Head of caudate nucleus (tissue), 42 donors: ENCODE results near the gene COPB2.
"Not testable (repeated sequence)": the region's sequence is repeated elsewhere in the genome, so short reads cannot be mapped to it uniquely, and the experiment has no call there.

Experiments
- DNase-seq, 42 donors: peaks; one replicate each; pipeline versions ENCODE4 v3.0.0 to v3.0.0-alpha.2; 2020 to 2021; ENCODE audit warnings: mixed read lengths in 7 of 42
- intact Hi-C: fragments of 100-400 bp; cut with DNase I; formaldehyde crosslinking; loops from one replicate; pipeline ENCODE4 v1.15.0; 2022

The COPB2 gene

DNA sequence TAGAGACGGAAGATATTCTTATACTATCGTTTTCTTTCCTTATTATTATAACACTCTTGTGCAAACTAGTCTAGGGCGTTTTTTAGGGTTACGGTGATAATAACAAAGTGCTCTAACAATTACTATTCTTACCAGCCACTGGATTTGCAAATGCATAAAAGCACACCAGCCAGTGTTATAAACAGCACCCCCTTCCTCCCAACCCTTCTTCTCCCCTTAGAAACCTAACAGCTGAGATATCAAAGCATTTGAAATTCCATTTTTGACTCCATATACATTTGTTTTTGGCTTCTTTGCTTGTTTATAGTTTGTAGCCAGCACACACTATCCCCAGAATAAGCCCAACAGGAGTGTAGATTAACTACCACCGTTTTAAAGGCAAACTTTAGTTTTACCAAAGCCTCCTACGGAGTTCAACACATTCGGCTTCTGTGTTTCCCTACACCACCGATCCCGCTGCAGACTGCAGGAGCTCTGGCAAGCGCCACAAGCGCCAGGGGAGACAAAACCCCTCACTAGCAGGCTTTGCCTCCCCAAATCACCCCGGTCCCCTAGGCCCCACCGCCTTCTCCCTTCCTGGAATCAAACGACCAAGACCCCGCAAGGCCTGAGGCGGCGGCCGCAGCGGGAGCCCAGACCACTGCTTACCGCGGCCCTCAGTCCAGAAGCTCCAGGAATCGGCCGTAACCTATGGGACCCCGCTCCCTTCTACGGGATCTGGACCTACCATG, 461 bp downstream of the COPB2 start:
- peak in 13 of 42 donors; percentile 12 to 60 (median 30) for DNase-seq
- intact Hi-C loops = no loop called here

DNA sequence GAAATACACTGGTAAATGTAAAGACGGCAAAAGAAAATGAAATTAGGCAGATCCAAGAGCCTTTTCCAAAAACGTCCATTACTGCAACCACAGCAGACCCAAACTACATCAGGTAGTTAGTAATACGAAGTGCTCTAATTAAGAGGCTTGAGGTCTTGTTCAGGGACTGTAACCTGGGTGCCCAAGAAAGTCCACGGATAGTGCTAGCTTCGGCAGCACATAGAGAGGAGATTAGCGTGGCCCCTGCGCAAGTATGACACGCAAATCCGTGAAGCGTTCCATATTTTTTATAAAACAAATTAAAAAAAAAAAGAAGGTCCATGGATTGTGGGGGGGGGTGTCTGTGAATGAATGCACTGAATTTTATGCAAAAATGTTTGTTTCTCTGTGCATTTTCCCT, 1.4 kb downstream of the COPB2 start:
- DNase-seq = no peak
- intact Hi-C loops = no loop called here

DNA sequence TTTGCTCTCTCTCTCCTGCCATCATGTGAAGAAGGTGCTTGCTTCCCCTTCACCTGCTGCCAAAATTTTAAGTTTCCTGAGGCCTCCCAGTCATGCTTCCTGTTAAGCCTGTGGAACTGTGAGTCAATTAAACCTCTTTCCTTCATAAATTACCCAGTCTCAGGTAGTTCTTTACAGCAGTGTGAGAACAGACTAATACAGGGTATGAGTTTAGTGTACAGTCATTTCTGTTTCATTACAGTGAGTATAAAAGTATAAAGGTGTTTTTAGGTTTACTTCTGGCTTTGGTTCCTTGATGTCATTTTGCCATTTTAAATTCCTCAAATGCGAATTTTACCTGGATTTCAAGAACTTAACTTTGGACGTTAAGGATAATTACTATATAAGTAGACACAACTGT, 7.2 kb downstream of the COPB2 start:
- DNase-seq, intact Hi-C loops: not testable (repeated sequence)

DNA sequence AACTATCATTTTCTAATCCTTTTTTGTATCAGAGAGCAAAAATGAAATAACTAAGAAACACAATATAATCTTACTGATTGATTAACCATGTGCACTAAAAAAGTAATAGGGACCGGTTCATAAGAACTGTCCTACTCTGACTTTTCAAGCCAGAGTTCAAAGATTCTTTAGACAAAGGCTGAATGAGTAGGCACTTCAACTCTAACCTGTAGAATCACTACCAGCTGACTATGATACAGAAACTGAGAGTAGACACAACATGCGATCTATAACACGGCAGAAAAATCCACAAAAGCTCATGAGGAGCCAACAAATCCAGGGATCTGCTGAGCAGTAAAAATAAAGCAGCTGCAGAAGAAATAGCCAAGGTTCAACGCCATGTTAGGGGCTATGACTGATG, 8.9 kb downstream of the COPB2 start:
- intact Hi-C loops = no loop called here
- DNase-seq = no peak

DNA sequence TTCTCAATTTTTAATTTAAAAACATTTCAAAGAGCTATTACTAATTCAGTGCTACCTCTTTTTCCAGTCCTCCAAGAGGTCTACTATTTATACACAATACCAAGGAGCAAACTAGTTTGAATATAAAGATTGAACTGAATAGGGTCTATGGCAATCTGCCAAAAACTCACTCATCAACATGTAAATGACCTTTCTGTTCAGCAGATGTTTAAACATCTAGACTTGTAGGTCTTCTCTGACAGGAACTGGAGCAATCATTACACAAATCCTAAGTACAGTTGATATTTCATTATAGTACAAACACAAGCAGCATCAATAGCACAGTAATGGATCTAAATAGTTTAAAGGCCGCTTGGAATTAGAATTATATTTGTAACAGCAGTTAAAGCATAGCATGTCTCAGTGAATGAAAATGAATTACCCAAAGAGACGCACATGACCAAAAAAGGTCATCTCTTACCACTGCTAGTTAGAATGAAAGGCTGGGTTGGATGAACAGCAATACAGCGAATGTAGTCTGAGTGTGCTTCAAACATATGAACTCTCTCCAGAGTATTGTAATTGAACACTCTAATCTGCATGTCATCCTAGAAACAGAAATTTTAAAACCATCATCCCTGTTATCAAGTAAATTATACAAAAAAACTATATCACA, 10.7 kb downstream of the COPB2 start:
- intact Hi-C loops = no loop called here
- DNase-seq = no peak

DNA sequence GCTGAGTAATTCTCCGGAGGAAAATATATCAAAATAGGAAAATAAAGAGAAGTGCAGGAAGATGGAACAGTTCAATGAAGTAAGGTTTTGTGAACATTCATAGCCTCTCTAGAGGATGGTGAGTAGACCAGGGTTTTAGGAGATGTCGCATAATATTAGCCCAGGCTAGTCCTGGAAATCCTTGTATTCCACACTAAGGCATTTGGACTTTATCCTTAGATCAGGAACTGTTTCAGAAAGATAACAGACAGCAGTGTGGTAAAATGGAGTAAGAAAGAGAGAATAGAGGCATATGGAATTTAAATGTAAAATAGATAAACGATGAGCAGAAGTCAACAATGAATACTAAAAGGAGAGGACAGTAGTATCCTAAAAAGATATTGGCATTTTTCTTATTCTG, 12.1 kb downstream of the COPB2 start:
- no peak for DNase-seq
- intact Hi-C loops = no loop called here

DNA sequence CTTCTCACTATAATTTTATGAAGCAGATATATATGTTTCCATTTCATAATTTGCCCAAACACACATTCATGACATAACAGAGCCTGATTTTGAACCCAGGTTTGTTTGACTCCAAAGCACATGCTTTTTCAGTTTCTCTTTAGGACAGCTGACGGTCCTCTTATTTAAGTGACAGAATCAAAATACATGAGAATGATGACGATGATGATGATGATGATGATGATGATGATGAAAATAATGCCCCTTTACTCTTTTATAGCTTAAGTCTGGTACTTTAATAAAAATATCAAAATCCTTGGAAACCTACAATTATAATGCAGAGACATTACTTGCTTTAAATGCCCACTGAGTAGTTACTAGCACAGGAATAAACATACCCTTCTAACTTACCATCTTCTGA, 15.3 kb downstream of the COPB2 start:
- DNase-seq = no peak

DNA sequence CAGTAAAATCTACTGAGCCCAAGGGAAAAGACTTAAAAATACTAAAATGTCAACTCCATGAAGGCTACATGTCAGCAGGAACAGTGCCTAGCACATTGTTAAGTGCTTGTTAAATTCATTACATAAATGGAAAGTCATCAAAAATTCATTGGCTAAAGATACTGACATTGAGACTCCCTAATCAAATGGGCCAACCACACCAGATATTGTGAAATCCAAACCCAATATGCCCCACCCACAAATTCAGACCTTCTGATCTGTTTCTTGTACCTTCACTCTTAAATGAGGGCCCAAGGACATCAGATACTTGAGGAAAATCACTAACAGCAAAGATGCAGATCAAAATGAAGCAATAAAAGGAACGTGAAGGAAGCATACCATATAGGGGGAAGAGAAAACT, 24.9 kb downstream of the COPB2 start:
- intact Hi-C loops = no loop called here
- no peak for DNase-seq

More for the DNA sequence above, 15.3 kb downstream of the COPB2 start:
- intact Hi-C loops = no loop called here

DNA sequence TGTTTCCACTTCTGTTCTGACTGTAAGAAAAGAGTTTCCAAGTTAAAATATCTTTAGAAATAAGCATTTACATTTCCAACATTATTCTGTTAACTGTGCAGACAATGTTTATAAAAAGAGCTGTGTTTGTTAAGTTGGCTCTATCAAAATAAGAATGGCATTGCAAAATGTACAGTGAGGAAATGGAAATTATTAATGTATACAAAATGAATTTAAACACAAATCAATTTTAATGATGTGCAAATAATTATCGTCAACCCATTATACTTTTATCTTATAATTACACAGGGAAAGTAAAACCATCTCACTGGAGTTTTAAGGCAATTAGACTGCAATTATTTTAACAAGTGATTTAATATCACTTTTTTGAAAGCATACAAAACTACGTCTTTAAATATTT, 28.2 kb downstream of the COPB2 start:
- intact Hi-C loops = no loop called here
- DNase-seq = no peak

DNA sequence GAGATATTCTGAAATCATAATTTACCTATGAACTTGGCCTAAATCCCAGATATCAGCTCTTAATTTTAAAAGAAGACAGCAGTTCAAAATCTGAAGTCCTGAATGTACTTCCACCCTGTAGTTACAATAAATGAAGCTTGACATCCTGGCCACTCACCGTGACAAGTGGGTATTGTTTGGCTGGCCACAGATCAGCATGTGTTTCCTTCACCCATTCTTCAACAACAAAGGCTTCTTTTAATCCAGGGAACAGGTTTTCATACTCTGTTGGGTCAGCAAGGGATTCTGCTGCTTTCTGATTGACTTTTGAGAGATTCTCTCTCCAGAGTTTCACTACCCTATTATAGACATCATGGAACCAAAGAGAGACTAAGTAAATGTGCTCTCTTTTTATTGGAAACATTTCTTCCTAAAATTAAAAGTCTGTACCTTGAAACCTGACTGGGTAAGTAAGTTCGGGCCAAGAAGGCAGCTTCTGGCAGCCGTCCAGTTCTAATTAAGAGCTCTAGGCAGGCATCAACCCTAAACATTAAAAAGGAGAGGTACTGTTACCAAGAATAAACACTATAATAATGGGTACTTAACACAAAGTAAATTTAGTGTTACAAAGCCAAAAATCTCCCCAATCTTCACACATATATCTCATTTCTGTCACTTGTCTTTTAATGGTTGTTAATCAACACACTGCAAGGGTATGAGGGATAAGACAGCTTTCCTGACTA, 30.4 kb downstream of the COPB2 start:
- intact Hi-C loops = no loop called here
- DNase-seq = peak in 4 of 42 donors; percentile 13 to 57 (median 32)

DNA sequence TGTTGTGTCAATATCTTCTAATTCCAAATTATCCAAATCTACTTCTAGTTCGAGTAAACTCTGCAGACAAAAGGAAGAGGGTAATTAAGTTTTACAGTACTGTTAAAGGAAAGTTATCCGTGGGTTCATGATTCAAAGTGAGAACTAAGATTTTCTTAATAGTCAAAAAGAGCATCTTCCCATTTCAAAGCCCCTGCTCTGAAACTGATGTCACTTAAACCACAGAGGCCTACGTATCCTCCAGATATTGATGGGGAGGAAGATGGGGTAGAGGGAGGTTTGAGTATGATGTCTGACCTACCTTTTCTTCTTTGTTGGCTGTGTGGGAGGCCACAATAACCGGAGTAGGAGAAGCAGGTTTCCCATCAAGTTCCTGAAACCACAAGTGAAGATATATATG, 31.5 kb downstream of the COPB2 start:
- intact Hi-C loops = no loop called here
- DNase-seq = peak in 2 of 42 donors; percentile 8 to 13

DNA sequence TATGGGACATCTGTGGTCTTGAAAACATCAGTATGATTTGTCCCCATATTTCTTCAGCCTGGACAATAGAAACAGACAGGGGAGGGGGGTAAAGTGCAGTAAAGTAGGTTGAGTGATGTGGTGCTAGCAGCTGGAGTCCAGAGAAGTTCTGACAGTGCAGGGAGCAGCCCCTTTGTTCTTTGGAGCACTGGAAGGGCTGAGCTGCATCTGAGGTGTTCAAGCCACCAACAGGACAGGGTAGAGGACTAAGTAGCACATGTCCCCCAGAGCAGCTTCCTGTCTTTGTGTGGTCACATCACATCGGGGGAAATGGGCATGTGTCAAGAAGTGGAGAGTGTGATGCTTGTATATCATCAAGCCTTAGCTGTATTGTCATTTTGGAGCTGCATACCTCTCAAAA, 33.6 kb downstream of the COPB2 start:
- intact Hi-C loops = no loop called here
- no peak for DNase-seq

DNA sequence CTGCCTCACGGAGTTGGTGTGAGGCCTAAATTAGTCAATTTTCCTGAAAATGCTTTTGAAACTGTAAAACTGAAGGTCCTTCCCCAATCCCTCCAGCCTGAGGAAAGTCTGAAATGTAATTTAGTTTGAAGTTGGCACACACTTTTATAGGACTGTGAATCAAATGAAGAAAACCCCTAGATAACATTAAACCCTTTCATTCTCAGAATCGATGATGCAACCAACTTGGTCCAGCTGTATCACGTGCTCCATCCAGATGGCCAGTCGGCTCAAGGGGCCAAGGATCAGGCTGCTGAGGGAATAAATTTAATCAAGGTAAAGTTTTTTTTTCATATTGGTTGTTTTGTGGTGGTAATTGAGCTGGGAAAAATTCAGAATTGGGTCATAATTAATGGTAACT, 34.0 kb downstream of the COPB2 start:
- intact Hi-C loops = no loop called here
- DNase-seq = peak in 35 of 42 donors; percentile 15 to 80 (median 48)

DNA sequence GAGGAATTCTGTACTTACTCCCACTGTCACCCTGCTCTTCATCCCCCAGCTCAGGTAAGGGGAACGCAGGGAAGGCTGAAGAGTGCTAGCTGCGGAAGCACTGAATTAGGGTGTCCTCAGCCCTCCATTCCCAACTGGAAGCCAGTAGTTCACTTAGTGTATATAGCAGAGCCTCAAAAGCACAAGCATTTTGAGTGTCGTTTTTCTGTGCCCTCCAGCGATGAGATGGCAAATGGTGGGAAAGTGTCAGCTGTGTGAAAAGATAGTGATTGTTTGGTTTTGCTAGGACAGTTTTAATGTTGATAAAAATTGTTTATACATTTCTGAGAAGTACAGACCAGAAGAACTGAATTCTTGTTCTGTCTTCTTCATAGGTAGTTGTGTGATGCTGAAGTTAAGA, 34.8 kb downstream of the COPB2 start:
- DNase-seq = no peak
- intact Hi-C loops = no loop called here

DNA sequence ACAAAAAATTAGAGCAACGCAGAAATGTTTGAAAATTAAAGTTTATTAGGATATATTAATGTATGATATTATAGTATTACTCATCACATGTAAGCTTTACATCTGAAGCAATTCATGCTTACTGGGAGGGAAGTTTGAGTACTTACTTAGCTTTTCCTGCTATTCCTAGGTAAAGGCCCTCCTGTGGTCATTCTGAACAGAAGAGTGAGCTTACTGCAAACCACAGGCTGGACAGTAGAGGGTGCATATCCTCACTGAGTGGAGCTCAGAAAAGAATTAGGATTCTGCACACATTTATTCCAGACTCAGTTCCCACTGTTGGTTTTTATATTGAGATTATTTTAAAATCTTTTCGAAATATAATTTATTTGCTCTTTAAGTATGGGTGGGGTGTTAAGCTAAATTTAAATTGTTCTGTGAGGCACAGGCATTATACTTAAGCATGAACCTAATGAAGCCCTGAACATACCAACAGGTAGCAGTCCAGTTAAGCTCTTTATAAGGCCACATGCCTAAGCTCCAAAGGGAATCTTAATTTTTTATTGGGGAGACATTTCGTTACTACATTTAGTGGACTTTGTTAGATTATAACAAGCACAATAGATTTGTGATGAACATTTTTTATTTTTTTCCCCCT, 35.4 kb downstream of the COPB2 start:
- intact Hi-C loops = no loop called here
- peak in 10 of 42 donors; percentile 11 to 65 (median 38) for DNase-seq

DNA sequence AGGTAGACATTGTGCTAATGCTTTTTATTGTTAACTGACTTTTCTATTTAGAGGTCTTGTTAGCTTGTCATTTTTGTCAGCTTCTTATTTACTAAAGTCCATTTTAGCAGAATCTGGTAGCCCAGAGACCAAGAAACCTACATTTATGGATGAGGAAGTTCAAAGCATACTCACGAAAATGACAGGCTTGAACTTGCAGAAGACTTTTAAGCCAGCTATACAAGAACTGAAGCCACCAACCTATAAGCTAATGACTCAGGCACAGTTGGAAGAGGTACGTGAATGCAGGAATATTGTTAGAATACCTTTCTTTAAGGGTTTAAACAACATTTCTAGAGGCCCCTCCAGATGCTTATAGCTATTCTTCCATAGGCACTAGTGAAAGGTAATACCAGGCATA, 42.7 kb downstream of the COPB2 start:
- intact Hi-C loops = no loop called here
- no peak for DNase-seq

DNA sequence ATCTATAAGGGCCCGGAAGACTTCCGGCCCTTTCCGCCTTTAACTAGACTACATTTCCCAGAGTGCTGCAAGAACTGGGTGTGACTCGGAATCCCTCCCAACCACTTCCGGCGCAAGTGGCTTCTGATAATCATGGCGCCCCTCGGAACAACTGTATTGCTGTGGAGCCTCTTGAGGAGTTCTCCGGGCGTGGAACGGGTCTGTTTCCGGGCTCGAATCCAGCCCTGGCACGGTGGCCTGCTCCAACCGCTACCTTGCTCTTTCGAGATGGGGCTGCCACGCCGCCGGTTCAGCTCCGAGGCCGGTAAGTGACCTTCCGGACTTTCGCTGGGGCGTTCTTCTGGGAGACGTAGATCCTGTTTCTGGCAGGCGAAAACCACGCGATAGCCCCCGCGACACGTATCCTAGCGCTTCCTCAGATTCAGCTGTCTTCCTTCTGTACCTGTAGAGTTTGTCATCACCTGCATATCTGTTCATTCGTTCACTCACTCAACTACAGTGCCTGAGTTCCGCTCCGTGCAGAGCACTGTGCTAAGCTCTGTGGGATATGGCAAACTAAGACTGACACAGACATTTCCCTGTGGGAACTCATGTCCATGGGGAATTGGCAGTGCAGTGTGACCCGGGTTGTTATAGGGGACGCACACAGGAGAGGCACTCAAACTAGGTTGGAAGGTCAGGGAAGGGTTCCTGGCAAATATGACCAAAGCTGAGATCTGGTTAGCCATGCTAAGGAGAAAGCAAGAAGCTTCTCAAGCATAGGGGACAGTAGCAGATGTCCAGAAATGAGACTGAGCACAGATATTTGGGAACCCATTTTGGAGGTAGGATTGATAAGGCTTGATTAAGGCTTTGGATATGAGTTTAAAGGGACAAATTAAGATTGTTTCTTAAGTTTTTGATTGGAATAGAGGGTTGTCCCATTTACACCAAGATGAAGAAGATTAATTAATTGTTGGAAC, 45.3 kb downstream of the COPB2 start, which contains the start of gene MRPS22:
TSS of gene MRPS22 (plus strand) at position 126 of the 962 bp plus-strand sequence. CDS start at position 133, 7 bp downstream.
- intact Hi-C loops = no loop called here
- peak; percentile 78 to 96 (median 90) for DNase-seq

DNA sequence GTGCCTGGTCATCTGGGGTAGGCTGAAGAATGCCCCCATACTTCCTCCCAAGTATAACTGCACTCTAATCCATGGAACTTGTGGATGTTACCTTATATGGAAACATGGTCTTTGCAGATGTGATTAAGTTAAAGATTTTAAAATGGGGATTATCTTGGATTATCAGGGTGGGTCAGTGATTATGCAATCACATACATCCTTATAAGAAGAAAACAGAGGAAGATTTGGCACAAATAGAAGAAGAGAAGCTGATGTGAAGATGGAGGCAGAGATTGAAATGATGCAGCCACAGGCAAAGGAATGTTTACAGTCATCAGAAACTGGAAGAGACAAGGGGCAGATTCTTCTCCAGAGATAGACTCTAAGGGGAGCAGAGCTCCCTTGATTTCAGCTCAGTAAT, 47.4 kb downstream of the COPB2 start:
- intact Hi-C loops = no loop called here
- no peak for DNase-seq

DNA sequence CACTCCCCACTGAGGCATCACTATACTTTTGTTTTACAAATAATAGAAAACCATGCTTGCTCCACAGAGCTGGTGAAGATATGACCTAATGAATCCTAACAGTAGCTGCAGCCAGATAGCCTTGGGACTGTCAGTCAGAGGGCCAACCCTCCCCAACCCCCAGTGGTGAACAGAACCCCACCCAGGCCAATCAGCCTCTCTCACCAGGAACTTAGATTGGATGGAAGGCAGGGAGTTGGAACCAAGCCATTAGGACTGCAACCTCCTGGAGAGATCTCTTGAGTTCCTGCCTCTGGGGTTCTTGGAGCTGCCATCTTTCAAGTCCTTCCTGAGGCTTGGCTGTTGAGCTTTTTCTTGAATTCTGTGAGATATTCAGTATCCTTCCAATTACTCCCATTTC, 48.7 kb downstream of the COPB2 start:
- DNase-seq = no peak
- intact Hi-C loops = no loop called here
